NCI-H1092 (cell line): ENCODE results near the gene GABBR1.

Source experiments
- DNase-seq: peaks from one replicate; lab custom pipeline; 2025; lab: John Stamatoyannopoulos, UW

GABBR1 gene

DNA sequence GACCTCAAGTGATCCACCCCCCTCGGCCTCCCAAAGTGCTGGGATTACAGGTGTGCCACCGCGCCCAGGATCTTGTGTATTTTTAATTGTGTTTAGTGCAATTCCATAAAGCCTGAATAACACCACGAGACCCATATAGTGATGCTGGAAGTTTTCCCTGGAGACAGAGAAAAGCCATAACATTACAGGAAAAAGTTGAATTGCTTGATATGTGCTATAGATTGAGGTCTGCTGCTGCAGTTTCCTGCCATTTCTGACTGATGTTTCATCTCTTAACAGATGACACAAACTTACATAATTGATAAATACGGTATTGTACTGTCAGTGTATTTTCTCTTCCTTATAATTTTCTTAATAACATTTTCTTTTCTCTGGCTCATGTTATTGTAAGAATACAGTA lies 66.1 kb downstream of the GABBR1 start:
- DNase-seq, result no peak

DNA sequence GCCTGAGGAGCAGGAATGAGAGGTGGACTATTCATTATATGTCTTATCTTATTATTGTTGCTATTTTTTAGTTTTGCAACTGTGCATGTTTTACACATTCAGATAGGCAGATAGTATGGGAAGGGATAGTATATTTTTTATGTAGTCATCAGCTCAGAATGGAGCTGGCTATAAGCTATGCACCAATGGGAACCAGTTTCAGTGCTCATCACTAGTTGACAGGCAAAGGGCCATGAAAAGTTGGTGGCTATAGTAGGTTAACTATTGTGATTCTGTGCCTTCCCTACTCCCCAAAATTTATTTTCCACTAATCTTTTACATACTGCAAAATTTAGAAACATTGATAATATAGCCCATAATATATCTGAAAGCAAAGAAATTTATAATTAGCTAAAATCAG lies 68.1 kb downstream of the GABBR1 start:
- no peak for DNase-seq

DNA sequence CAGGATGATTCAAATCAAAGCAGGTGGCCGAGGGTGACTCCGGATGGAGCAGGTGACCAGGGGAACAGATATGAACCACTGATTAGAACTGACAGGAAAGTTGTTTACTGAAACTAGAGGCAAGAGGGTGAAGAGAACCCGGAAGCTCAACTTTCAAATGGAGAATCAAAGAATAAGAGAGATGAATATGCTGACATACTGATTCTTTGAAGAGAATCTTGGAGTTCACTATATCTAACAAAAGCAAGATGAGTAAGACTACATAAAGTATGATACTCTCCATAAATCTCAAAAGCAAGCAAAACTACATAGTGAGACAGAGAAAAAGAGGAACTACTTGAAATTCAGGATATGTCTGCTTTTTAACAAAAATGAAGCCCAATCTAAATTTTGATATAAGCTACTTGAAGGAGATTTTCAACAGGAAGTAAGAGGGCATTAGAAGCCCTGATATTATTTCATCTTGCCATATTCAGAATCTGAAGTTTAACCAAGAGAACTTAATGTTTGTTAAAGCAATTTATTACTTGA lies 69.5 kb downstream of the GABBR1 start:
- DNase-seq, result no peak

DNA sequence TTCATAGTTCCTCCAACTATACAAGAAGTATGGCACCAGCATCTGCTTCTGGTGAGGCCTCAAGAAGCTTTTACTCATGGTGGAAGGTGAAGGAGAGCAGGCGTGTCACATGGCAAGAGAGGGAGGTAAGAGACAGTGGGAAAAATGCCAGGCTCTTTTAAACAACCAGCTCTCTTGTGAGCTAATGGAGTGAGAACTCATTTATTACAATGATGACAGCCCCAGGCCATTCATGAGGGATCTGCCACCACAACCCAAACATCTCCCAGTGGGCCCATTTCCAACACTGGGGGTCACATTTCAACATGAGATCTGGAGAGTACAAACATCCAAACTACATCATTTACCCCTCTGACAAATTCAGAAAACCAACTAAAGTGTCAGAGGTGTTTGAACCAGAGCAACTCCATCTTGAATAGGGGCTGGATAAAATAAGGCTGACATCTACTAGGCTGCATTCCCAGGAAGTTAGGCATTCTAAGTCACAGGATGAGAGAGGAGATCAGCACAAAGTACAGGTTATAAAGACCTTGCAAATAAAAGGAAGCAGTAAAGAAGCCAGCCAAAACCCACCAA lies 71.3 kb downstream of the GABBR1 start:
- DNase-seq, result no peak

DNA sequence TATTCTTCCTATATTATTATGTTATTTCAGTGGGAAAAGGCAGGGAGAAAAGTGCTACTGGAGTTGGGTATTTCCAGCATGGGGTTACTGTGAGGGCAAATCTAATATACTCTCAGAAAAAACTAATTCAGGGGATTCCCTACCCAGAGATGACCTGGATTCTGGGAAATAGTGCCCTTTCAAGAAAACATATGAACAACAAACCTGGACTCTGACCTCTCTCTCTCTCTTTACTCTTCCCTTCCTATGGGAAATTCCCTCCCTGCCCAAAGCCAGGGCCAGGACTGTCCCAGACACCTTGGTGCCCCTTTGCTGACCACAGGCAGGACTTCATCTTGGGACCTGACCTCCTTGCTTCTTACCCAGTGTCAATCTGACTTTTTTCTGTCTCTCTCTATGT lies 71.9 kb downstream of the GABBR1 start:
- no peak for DNase-seq

DNA sequence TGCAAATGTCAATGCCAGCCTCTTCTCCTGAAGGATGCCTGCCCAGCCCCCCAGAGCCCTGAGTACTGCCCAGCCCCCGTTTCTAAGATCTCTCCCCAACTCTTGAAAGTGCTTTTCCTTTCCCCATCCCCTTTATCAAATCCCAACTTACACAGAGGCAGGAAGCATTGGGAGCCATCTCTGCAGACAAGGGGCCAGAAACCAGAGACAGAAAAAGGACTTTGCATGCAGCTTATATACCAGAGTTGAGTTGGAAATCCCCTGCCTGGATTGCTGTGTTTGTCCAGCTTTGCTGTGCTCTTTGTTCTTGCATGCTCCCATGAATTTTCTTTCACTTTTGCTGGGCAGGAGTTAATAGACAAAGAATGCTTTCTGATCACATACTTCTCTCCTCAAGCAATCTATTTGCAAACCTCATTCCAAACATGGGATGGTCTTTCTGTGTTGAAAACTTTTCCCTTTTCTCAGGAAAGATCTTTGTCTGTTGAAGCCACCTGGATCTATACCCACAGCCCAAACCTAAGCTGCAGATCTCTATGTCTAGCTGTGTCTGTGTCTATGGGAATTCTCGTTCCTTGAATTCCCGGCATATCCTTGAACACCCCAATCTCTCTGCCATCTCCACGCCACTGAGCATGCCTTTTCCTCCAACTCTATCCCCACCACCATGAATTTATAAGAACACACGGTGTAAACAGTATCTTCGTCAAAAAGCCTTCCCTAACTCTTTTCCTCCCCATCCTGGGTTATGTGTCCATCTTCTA lies 73.3 kb downstream of the GABBR1 start, which contains the start of gene UBD:
UBD (minus strand) TSS at position 209 of the 764 bp plus-strand sequence; CDS start at position 178, 31 bp downstream.
- DNase-seq, result no peak

DNA sequence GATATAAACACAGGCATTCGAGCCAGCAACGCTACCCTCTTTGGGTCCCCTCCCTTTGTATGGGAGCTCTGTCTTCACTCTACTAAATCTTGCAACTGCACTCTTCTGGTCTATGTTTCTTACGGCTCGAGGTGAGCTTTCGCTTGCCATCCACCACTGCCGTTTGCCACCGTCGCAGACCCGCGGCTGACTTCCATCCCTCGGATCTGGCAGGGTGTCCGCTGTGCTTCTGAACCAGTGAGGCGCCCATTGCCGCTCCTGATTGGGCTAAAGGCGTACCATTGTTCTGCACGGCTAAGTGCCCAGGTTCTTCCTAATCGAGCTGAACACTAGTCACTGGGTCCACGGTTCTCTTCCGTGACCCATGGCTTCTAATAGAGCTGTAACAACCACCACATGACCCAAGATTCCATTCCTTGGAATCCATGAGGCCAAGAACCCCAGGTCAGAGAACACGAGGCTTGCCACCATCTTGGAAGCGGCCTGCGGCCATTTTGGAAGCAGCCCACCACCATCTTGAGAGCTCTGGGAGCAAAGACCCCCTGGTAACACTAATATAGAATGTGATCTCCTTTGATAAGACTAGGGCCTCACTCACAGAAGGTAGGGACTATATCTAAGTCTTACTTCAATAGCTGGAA lies 74.4 kb downstream of the GABBR1 start:
- DNase-seq, result no peak

DNA sequence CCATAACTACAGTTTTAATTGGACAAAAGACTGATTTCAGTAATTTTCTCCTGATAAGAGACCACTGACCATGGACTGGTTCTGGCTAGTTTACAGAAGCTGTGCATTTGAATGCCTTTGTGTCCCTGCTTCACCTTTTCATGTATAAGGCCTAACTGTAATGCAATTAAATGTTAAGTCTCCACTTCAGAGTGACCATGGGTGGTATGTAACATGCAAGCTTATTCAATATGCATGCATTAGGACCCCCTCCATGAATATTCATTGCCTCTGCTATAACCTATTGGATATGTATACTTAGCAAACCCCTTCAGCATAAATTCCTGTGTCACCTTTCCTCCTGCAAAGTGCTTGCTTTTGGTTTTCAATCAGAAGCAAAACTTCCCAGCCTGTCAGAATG lies 75.7 kb downstream of the GABBR1 start:
- no peak for DNase-seq

DNA sequence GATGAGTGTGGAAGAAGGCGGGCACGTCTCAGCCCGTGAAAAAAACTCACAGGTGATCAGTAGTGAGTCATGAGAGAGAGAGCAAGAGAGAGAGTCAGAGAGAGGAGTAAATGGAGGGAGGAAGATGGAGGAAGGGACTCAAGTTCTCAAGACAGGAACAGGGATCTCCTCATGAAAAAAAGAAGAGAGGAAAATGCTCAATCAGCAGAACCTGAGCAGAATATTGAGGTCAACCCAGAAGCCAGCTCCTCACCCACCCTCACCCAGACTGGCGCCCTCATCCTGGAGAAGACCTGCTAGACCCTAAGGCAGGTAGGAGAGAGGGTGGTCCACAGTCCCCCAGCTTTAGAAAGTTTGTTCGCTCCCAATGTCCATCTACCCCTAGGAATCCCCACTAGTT lies 78.2 kb downstream of the GABBR1 start:
- no peak for DNase-seq

DNA sequence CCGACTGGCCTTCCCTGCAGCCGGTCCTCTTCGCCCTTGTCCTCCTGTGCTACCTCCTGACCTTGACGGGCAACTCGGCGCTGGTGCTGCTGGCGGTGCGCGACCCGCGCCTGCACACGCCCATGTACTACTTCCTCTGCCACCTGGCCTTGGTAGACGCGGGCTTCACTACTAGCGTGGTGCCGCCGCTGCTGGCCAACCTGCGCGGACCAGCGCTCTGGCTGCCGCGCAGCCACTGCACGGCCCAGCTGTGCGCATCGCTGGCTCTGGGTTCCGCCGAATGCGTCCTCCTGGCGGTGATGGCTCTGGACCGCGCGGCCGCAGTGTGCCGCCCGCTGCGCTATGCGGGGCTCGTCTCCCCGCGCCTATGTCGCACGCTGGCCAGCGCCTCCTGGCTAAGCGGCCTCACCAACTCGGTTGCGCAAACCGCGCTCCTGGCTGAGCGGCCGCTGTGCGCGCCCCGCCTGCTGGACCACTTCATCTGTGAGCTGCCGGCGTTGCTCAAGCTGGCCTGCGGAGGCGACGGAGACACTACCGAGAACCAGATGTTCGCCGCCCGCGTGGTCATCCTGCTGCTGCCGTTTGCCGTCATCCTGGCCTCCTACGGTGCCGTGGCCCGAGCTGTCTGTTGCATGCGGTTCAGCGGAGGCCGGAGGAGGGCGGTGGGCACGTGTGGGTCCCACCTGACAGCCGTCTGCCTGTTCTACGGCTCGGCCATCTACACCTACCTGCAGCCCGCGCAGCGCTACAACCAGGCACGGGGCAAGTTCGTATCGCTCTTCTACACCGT lies 79.5 kb downstream of the GABBR1 start:
- no peak for DNase-seq

DNA sequence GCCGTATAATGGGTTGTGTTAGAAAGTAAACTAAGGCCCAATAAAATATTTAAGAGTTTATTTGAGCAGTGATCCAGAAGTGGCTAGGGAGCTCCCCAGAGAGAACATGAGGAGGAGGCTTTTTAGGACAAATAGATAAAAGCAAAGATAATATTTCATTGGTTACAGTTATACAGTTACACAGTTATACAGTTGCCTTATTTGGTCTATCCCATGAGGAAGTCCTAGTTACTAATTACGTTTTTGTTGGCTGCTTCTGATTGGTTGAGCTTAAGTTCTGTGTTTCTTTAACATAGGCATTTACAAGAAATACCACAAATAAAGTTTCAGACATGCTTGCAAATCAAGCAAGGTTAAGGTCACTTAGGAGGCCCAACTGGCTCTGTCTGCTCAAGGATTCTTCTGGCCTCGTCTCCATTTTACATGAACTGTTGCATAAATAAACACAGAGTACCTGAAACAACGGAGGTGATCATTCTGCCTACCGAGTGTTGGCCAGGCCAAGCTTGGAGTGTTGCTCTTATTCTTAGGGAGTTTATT lies 80.4 kb downstream of the GABBR1 start:
- no peak for DNase-seq

DNA sequence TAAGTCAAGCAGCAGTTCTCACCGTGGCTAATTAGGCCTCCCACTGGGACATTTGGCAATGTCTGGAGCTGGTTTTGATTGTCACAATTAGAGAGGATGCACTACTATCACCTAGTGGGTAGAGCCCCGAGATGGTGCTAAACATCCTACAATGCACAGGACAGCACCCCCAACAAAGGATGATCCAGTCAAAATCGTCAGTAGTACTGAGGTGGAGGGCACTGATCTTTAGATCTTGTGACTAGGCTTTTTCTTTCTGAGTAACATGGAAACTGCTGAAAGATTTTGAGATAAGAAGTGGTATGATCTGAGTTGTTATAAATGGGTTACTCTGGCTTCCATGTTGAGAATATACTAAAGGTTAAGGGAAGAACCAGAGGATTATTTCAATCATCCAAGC lies 85.4 kb downstream of the GABBR1 start:
- no peak for DNase-seq

DNA sequence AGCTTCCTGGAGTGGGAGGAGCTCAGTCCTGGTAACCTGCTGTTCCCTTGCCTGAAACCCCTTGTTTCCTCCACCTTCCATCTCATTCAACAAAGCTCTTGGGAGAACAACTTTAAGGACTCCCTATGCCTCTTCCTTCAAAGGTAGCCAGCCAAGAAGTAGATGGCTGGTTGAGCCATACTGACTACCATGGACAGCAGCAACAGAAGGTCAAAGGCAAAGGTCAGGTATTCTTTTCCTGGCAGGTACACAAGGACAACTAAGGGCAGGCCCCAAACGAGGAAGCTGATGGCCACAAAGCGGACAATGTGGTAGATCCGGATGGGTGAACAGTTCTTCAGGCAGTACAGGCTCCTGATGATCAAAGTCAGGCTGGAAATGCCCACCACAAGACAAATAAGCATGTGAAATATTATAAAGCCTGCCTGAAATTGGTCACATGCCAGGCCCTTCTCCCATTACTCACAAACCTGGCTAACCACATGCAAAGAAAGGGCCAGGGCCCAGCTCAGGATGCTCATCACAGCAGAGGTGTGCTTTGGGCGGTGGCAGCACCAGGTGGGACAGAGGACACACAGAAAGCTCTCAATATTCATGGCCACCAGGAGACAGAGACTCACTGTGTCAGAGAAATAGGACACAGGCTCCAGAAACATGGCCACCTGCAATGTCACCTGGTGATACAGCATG lies 95.1 kb downstream of the GABBR1 start:
- DNase-seq, result no peak

DNA sequence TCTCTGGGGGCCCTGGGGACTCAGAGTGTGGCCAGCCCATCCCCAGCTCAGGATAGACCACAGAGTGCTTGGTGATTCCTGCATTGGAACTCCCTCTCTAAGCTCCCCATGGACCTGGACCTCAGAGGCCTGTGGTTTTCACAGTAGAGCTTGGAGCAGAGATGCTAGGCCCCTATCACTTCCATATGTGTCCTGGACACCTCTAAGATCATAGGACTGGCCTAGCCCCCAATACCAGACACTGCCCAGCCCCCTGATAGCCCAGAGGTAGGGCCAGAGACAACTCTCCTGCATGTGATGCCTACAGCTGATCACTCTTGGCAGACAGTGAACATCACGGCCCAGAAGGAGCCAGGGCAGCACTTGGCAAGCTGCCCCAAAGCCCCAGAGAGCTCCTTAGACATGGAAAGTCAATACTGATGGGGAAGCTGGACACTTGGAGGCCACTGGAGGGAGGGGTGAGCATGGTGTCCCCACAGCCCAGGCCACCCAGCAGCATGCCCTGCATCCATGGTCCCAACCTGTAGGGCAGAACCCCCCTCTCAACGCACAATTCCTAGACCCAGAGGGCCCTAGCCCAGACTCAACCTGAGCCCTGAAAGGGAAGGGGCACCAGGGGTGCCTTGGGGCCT lies 100.5 kb downstream of the GABBR1 start:
- no peak for DNase-seq

DNA sequence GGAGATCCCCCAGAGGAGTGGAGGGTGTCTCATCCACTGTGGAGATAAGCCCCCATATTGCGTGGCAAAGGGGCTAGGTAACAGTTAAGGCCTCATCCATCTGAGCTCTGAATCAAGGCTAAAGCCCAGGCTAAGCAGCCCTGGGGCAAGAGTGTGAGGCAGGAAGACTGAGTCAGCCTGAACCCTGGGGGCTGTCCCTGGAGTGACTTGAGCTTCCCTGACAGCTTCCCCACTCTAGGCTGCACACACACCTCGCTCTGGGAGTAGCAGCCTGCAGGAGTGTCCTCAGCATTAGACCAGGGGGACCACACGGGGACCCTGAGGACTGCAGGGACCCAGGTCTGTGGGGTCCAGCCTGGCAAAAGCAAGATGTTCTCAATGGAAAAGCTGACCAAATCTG lies 101.3 kb downstream of the GABBR1 start:
- DNase-seq, result no peak

DNA sequence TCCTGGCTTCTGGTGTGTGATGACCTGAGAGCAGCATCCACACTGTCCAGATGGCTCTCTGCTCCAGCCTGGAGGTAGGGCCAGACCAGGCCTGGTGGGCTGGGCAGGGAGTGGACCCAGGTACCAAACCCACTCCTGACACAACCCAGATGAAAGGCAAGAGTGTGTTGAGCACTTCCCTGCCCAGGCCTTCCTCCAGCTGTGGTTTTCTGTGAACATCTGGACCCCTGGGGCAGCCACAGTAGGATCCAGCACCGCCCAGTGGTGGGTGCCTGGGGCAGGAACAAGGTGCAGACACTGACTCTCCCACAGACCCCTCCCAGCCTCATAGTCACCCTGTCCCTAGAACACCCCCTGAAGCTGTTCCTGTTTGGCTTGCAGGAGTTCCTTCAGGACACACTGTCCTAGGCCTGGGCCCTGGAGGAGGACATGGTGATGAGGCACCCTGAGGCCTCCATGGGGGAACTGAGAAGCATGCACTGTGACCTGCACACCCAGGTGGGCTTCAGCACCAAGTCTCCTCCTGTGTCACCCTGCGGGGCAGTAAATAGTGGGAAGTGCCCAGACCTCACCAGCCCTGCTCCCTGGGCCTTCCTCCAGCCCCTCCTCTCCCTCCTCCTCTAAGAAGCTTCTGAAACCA lies 102.2 kb downstream of the GABBR1 start:
- no peak for DNase-seq

DNA sequence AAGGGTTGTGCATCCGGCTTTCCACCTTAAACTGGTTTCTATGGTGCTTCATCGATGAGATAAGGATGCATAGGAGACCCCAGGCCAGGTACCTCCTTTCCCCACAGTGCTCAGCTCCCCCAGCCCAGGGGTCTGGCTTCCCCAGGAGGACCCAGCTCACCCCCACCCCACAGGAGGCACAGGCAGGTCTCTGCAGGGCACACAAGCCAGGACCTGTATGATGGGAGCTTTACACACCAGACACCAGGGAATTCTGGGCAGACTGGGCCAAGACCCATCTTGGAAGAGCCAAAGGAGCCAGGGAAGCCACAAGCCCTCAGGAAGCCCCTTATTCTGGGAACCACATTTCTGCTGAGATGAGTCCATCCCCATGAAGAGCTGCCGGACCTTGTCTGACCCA lies 103.0 kb downstream of the GABBR1 start:
- DNase-seq, result no peak

DNA sequence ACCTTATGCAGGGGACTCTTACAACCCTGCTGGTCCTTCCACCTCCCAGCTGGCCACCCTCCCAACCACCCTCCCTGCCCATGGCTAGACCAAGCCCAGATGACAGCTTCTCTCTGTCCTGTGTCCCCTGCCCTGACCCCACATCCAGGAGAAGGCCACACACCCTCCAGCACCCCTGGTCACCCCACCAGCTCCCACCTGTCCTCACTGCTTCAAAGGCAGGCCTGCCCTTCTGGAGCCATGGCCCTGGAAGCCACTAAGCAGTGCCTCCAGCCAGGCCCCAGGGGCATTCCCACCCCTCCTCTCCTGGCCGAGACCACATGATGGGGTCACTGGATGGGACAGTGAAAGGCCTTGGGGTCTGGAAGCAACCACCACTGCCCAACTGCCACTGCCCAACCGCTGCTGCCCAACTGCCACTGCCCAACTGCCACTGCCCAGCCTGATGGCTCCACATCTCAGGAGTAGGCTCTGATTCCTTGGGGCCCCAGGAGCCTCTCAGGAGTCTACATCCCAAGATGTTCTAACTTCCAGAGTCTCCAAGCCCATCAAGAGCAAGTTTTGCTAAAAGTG lies 103.9 kb downstream of the GABBR1 start:
- DNase-seq, result no peak

DNA sequence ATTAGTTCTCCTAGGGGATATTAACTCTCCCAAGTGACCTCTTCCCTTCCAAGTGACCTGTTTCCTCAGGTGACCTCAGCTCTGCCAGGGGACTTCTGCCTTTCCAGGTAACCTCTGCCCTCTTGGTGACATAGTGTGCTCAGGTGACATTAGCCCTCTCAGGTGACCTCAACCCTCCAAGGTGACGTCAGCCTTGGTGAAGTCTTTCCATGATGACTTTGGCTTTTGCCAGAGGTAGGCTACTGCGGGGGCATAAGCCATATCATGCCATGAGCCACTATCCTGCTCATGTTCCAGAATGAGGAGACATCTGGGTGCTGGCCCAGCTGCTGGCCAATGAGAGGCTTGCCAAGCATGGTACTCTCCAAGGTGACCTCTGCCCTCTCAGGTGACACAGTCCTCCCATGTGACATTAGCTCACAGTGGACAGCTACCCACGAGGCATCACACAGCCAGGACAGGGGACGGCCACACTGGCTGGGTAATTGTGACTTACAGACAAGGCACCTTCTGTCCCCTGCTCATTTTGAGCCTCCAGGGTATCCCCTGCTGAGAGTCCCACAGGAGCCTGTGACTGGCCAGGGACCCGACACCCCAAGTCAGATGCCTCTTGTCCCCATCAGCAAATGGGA lies 104.6 kb downstream of the GABBR1 start:
- DNase-seq, result no peak

DNA sequence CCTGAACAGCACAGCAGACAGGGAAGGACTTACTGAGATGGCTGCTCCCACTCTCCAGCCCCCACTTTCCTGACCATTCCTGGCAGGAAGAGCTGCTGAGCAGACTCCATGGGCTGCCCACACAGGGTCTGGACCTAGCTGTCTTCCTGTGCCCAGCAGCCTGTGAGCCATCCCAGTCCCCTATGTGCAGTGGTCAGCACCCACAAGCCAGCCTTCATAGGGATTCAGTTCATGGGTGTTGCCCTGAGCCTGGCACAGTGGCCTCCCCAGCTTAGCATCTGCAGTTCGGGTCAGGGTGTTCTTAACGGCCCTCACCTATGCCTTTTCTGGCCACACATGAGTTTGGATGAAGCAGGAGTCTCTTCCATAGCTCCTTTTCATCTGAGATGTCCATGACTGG lies 105.4 kb downstream of the GABBR1 start:
- no peak for DNase-seq
